NCI-H748 treated with DMSO at 0.1 percent for 48 hours (cell line): ENCODE data around the gene INO80.

Experiments
- DNase-seq: peaks from one replicate; lab custom pipeline; 2025; lab: John Stamatoyannopoulos, UW

INO80 gene

DNA sequence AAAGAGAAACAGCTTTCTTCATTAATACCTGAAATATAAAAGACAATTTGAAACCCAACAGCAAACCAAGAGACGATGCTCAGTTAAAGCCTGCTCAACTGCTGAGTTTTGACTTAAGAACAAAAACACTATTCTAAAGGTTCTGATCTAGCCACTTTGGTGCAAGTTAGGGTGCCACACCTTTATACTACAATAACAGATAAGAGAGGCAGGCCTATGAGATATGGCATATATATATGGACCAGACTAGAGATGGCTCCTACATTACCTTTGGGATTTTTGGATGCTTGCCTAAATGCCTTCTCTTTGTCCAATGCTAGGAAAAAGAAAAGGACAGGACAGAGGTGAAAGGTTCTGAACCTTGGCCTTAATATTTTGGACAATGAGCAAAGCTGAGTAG, 68.6 kb downstream of the INO80 start:
- no peak for DNase-seq

GRCh38 chr15:41043276-41043951, 72.7 kb downstream of the INO80 start:
- no peak for DNase-seq

- DNase-seq = no peak
Observed at GRCh38 chr15:41042851-41043250, 73.2 kb downstream of the INO80 start.

DNA sequence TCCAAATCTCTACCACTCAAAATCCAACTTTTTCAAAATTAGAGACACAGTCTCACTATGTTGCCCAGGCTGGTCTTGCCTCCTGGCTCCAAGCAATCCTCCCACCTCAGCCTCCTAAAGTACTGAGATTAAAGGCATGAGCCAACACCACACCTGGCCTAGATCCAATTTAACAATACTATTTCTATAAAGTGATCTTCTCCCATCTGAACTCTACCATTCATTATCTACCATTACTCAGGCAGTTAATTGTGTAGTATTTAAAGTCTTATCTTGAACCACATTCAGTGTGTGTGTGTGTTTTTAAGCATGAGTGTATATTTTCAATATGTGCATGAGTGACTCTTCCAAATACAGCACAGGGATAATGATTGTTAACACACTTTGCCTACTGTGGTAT, 77.0 kb downstream of the INO80 start:
- no peak for DNase-seq

DNA sequence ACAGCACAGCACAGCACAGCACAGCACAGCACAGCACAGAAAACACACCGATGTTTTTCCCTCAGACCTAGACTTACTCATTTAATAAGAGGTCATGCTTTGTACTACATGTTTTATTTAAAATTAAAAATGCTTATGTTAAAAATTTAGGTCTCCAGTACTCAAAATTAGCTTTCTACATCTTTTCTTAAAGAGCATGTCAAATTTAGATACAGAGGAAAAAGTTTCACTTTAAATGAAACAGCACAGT, 84.1 kb downstream of the INO80 start:
- DNase-seq = no peak

DNA sequence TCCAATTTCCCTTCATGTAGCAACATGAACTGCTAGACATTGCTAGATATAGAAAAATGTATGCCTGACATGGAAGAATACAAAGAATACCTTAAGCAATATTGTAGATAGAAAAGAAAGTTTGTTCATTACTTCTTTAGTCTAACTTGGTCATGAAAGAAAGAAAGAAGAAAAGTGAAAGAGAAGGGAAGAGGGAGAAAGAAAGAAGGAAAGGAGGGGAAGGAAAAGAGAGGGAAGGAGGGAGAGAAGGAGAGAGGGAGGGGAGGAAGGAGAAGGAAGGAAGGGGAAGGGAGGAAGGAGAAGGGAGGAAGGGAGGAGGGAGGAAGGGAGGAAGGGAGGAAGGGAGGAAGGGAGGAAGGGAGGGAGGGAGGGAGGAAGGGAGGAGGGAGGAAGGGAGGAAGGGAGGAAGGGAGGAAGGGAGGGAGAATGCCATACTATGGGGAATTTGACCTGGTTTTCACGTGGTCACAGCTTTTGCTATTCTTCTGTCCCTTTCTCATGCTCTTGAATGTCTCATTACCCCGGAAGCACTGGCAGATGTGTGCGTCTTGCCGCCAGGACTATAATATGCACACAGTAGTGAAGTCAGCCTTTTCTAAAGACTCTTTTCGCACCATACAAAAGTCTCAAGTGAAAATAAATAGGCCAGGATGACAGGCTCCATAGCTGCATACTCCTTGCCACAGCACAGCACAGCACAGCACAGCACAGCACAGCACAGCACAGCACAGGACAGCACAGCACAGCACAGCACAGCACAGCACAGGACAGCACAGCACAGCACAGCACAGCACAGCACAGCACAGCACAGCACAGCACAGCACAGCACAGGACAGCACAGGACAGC, 84.6 kb downstream of the INO80 start:
- no peak for DNase-seq

GRCh38 chr15:41028853-41029252, 87.2 kb downstream of the INO80 start:
- no peak for DNase-seq

GRCh38 chr15:41025393-41025792, 90.7 kb downstream of the INO80 start:
- no peak for DNase-seq

GRCh38 chr15:41024885-41025284, 91.2 kb downstream of the INO80 start:
- DNase-seq = no peak

DNA sequence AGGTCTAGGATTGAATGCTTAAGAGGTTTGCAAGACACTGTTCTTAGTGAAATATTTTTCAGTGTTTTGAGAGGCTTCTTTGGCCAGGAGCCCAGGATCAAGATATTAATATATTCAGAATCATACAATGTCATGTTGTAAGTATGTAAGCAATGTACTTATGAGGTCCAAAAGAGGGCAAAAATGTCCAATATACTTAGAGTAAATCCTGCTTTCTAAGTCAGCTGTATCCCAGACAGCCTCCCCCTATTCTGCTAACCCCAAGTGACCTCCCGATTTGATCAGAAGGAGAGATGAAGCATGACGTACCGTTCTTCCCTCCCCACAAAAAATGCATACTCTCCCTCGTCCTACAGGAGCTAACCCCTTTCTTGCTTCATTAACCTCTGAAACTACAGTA, 91.9 kb downstream of the INO80 start:
- DNase-seq = no peak

GRCh38 chr15:41022487-41023090, 93.5 kb downstream of the INO80 start:
- DNase-seq = no peak

DNA sequence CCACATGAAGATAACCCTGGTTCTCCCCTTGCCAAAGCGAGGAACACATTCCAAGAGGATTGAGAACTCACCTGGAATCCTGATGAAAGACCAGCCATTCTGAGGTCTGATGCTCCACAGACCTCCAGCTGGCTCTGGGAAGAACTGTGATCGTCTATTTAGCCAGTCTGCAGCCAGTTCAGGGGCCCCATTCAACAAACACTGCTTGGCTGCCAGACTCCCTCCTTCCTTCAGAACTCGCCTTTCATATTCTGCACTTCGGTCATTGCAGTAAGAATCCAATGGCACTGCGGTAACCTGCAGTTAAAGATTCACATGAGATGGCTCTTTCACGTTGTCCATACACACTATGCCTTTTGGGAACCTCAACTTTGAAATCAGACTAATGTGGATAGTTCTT, 95.3 kb downstream of the INO80 start:
- DNase-seq = no peak

DNA sequence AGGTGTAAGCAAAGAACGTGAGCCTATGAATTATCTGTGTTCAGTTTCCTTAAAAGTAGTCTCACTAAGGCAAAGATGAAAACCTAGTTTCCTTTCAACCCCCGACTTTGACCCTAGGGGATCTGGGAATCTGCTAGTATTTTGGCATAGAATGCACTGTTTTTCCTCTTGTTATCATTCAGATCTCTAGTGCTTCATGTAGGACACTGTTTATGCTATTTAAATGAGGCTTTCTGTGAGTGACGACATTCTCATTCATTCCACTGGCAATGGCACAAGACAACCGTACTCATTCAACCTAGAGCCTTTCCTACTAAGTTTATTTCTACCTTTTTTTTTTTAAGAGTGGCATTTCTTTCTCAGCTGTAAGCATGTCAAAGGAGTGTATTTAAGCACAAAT, 95.8 kb downstream of the INO80 start:
- DNase-seq = no peak

DNA sequence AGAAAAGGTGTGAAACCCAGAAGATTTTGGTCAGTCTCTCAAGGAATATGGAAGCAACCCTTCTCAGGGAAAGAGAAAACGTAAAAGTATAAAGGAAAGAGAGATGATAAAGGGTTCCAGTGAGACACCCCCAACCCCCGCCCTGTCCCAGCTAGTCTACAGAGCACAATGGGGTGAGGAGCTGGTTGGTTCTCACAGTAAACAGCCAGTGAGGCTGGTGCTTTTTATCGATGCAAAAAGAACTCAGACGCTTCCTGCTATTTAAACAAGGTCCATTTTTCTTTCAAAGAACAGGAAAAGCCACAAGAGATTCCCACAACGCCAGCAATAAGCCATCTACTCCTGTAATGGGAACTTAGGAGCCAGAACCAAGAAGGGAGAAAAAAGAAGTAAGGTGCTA, 96.9 kb downstream of the INO80 start:
- DNase-seq = no peak

- DNase-seq = no peak
Observed at GRCh38 chr15:41018534-41018933, 97.5 kb downstream of the INO80 start.

DNA sequence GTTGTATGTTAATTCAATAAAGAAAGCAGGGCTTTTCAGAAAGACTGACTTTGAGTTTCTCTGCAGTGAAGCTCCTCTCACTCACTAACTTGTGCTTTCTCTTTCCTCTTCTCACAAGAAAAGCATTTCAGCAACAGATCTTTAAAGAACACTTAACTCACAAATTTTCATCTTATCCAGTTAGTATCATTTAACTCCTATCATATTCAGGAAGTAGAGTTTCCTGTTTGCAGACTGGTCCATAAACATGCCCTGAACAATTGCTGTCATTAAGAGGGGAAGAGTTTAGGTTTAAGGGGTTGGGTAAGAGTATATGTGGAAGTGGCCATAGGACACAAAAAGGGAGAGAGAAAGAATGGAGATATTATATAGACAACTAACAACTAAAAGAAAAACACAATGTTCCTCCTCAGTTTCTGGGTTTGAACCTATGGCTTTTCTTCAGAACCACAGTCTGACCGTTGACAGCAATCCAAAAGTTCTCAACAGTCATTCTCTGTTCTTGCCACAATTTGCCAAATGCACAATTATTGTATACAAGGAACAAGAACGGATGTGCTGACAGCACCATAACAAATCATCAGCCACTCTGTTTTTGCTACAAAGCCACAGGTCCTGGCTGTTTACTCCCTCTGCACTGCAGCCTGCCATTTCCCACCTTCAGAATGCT, 98.9 kb downstream of the INO80 start:
- no peak for DNase-seq

DNA sequence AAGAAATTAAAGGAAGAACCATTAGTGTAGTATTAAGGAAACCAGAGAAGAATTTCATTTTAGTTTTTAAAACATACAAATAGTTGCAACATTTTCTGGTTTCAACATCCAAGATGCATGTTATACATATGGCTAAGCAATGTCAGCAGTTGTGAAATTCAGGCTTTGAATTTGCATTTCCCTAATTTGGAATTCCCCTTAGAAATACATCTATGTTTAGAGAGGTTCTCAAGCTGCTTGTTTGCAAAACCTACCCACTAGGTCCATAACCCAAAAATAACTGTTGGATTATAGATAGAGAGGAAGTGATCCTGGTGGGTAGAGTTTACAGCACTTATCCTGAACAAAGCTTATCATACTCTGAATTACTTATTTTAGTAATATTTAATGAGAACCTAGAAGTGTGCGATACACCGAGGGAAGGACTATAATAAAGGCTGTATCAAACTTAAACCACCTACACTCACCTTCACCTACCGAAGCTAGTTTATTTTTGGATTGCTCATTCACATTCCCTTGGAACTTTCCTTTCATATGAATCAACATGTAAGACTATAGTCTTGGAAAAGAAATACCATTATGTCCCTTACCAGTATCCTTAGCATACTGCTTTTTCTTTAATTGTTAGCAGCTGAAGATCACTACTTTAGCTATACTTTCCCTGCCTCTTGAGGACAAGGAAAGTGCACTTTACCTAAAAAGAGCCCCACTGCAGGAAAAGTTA, 102.2 kb downstream of the INO80 start:
- no peak for DNase-seq

DNA sequence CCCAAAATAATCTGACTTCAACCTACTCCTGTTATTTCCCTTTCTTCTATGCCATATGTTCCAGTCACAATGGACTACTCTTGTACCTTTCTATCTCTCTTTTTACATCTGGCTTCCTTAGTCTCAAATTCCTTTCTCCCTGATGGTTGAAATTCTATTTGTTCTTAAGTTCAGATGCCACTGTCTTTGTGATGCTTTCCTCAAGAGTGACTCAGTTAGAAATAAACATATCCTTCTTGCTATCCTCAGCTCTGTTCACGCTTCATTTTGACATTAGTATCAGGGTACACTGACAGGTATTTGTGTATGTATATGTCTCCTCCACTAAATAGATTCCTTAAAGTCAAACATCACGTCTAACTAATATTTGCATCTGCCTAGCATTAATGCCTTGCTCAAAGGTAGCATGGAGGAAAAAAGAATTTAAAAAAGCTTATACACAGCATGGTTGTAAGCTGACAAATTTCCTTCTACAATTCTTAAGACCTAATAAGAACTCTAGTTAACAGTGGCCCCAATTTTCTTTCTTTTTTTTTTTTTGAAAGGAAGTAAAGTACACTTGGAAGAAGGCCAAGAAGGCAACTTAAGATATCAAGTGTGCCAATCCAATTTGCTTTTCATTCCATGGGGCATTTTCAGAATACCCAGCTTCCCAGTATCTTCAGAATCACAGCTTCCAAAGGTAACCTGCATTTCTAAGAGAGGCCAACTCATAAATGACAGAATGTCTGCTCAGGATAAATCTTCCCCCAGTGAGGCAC, 104.8 kb downstream of the INO80 start:
- DNase-seq = no peak

DNA sequence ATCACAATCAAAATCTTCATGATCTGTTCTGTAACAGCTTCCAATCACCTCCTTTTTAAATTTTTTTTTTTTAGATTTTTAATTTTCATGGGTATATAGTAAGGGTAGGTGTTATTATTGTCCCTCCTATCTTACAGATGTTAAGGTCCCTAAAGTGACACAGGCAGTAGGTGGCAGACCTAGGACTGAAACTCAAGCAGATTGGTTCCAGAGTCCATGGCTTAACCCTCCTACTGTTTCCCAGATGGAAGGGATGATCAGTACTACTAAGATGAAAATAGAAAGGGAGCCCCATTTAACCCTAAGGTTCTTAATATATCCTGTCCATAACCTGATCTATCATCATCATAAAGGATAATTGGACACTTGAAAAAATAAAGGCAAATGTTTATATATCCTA, 105.7 kb downstream of the INO80 start:
- DNase-seq = no peak

DNA sequence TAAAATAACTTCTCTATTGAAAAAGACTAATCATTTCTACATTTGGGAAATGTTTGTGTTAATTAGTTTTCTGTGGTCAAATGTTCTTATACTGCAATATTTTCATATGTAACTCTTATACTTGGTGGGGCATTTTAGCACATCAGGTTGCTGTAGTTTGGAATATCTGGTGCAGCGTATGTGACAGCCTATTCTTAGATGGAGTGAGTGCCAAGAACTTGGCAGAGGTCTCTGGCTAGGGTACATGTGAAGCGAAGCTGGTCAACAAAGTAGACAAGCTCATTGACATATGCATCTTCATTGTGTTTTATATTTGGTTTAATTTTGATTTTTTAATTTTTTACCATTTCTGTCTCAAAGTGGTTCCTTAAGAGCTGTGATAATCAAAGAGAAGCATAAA, 109.6 kb downstream of the INO80 start:
- no peak for DNase-seq

- DNase-seq = no peak
Observed at GRCh38 chr15:41004490-41004889, 111.6 kb downstream of the INO80 start.
